Fibroblast of lung (primary cell): ENCODE data around the gene APOO.

Experiments used
- EZH2 ChIP-seq: IDR thresholded peaks from 2 replicates; pipeline ENCODE4 v1.5.1; 2012; ENCODE audit warnings: low read length, control low read depth, mild to moderate bottlenecking; ENCODE audit errors: missing control alignments
- TF ChIP-seq, protein P1 (sequence below), 2 donors: IDR thresholded peaks in 1 of 2; conservative IDR thresholded peaks in 1 of 2; 1 replicate in 1 of 2; 2 replicates in 1 of 2; pipeline ENCODE4 v1.5.1; 2011 to 2012; ENCODE audit warnings: low read length in 2 of 2, control low read depth in 1 of 2, inconsistent platforms in 1 of 2, low read depth in 1 of 2, mild to moderate bottlenecking in 1 of 2

DNA sequence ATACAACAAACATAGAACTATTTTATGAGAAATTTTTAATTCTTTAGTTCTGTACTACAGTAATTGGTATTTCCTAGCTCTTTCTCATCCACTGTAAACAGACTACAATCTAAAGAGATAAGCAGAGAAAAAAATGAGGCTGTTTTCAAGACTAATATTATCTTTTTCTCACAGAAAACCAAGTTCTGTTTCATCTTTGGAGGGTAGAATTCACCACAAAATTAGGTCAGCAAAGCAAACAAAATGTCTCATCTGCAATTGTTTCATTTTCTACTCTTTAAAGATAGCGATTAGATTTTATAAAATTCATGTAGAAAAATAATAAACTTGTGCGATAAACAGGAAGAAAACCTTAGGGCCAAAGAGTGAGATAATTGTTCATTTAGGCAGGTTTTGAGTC lies 10.8 kb downstream of the APOO start:
- TF ChIP-seq, protein P1, sequence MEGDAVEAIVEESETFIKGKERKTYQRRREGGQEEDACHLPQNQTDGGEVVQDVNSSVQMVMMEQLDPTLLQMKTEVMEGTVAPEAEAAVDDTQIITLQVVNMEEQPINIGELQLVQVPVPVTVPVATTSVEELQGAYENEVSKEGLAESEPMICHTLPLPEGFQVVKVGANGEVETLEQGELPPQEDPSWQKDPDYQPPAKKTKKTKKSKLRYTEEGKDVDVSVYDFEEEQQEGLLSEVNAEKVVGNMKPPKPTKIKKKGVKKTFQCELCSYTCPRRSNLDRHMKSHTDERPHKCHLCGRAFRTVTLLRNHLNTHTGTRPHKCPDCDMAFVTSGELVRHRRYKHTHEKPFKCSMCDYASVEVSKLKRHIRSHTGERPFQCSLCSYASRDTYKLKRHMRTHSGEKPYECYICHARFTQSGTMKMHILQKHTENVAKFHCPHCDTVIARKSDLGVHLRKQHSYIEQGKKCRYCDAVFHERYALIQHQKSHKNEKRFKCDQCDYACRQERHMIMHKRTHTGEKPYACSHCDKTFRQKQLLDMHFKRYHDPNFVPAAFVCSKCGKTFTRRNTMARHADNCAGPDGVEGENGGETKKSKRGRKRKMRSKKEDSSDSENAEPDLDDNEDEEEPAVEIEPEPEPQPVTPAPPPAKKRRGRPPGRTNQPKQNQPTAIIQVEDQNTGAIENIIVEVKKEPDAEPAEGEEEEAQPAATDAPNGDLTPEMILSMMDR (conservative IDR thresholded peaks at IDR 0.05 in 1 of 2, IDR thresholded peaks at IDR 0.05 in 1 of 2; ENCODE audit: low read depth in 1 of 2, low read length in 2 of 2), result no peak
- TF ChIP-seq EZH2, result no peak
